ENCODE measurements around the gene NTSR1.
"Not testable (repeated sequence)": the region's sequence is repeated elsewhere in the genome, so short reads cannot be mapped to it uniquely, and the experiment has no call there.

NTSR1 gene

GRCh38 chr20:62674370-62674769, 34.3 kb upstream of the NTSR1 start:
- DNase-seq (ENCODE audit: low read depth), result no peak

- no peak for DNase-seq (ENCODE audit: low read depth)
Observed at GRCh38 chr20:62675156-62675876, 33.3 kb upstream of the NTSR1 start.

GRCh38 chr20:62675877-62676260, 32.8 kb upstream of the NTSR1 start:
- DNase-seq (ENCODE audit: low read depth), result no peak

- no peak for DNase-seq (ENCODE audit: low read depth)
Observed at GRCh38 chr20:62676976-62677375, 31.7 kb upstream of the NTSR1 start.

GRCh38 chr20:62677678-62678077, 31.0 kb upstream of the NTSR1 start:
- no peak for DNase-seq (ENCODE audit: low read depth)

GRCh38 chr20:62678553-62678952, 30.1 kb upstream of the NTSR1 start:
- no peak for DNase-seq (ENCODE audit: low read depth)

GRCh38 chr20:62679978-62680589, 28.6 kb upstream of the NTSR1 start:
- DNase-seq (ENCODE audit: low read depth), result no peak

- no peak for DNase-seq (ENCODE audit: low read depth)
Observed at GRCh38 chr20:62682912-62683517, 25.6 kb upstream of the NTSR1 start.

- not testable (repeated sequence) for DNase-seq (ENCODE audit: low read depth)
Observed at GRCh38 chr20:62683660-62684322, 24.8 kb upstream of the NTSR1 start.

- no peak for DNase-seq (ENCODE audit: low read depth)
Observed at GRCh38 chr20:62684981-62685380, 23.7 kb upstream of the NTSR1 start.

GRCh38 chr20:62685781-62686555, 22.7 kb upstream of the NTSR1 start:
- DNase-seq (ENCODE audit: low read depth), result no peak

GRCh38 chr20:62686869-62687830, 21.5 kb upstream of the NTSR1 start:
- DNase-seq (ENCODE audit: low read depth), result no peak

- no peak for DNase-seq (ENCODE audit: low read depth)
Observed at GRCh38 chr20:62688083-62688482, 20.6 kb upstream of the NTSR1 start.

GRCh38 chr20:62688855-62689460, 19.7 kb upstream of the NTSR1 start:
- DNase-seq (ENCODE audit: low read depth), result no peak

GRCh38 chr20:62689861-62690260, 18.8 kb upstream of the NTSR1 start:
- DNase-seq (ENCODE audit: low read depth), result no peak

- no peak for DNase-seq (ENCODE audit: low read depth)
Observed at GRCh38 chr20:62690261-62690820, 18.3 kb upstream of the NTSR1 start.

- DNase-seq (ENCODE audit: low read depth), result no peak
Observed at GRCh38 chr20:62691487-62691886, 17.1 kb upstream of the NTSR1 start.

- DNase-seq (ENCODE audit: low read depth), result no peak
Observed at GRCh38 chr20:62692176-62692575, 16.5 kb upstream of the NTSR1 start.

GRCh38 chr20:62692801-62693523, 15.7 kb upstream of the NTSR1 start:
- DNase-seq (ENCODE audit: low read depth), result no peak

GRCh38 chr20:62693524-62693922, 15.1 kb upstream of the NTSR1 start:
- DNase-seq (ENCODE audit: low read depth), result no peak
